ENCODE data around the gene THAP3. TPM values are rescaled to one million over a fixed set of nuclear protein-coding genes. Genes with fewer than 3 reads are reported as not detected.

Gene THAP3
- total and polyA plus RNA-seq, 12 donors, result 11.1 to 65.6 (median 36.0) TPM

GRCh38 chr1:6600410-6601048, 24.1 kb upstream of the THAP3 start:
- 14 to 20% (median 15%) methylated on average over 8 to 10 of the region's 10 CpGs for WGBS, 4 donors
- intact Hi-C loops (cut with DNase I), result no loop called here
- TF ChIP-seq CTCF (IDR thresholded peaks at IDR 0.05) (no peak), POLR2A (IDR thresholded peaks at IDR 0.05) (peak in 1 of 2 donors; percentile 21)
- H3K9me3 ChIP-seq (replicated peaks in 1 of 3), result no peaks in the 10 kb centered on the region
- peaks cover 0 to 40% of the 10 kb centered on the region in 2 donors for H3K36me3 ChIP-seq (replicated peaks in 1 of 2)
- no peaks in the 10 kb centered on the region for H3K27me3 ChIP-seq
- H3K4me1 ChIP-seq (replicated peaks in 1 of 2), result peaks cover 43 to 59% of the 10 kb centered on the region in 2 donors
- H3K4me3 ChIP-seq, result peak overlapping the region in 3 of 4 donors; percentile 14 to 71 (median 58)
- peak overlapping the region; percentile 55 to 99 (median 98) for H3K27ac ChIP-seq
- DNase-seq, result peak in 2 of 7 donors; percentile 35 to 59

GRCh38 chr1:6601049-6601922, 23.4 kb upstream of the THAP3 start:
- DNase-seq, result peak; percentile 90 to 97 (median 96)
- intact Hi-C loops (cut with DNase I), result no loop called here

GRCh38 chr1:6601923-6602668, 22.6 kb upstream of the THAP3 start:
- Histone ChIP-seq H3K27me3 (no peaks in the 10 kb centered on the region), H3K4me1 (replicated peaks in 1 of 2) (peaks cover 38 to 52% of the 10 kb centered on the region in 2 donors), H3K27ac (peak overlapping the region; percentile 55 to 99 (median 98)), H3K9me3 (replicated peaks in 1 of 3) (no peaks in the 10 kb centered on the region), H3K4me3 (peak overlapping the region; percentile 14 to 71 (median 44)), H3K36me3 (replicated peaks in 1 of 2) (peaks cover 0 to 25% of the 10 kb centered on the region in 2 donors)
- WGBS, 4 donors, result 0% methylated on average over 36 to 103 of the region's 103 CpGs; no CpG with 5 or more reads in 1 of the 4 donors
- no peak for TF ChIP-seq POLR2A (IDR thresholded peaks at IDR 0.05)
- peak in 1 of 6 experiments; percentile 4 for TF ChIP-seq CTCF (IDR thresholded peaks at IDR 0.05)
- intact Hi-C loops (cut with DNase I), result no loop called here
- DNase-seq, result peak; percentile 64 to 80 (median 71)

More at GRCh38 chr1:6601049-6601922, 23.4 kb upstream of the THAP3 start:
- Histone ChIP-seq H3K27ac (peak overlapping the region; percentile 55 to 99 (median 98)), H3K4me3 (peak overlapping the region; percentile 14 to 71 (median 44)), H3K4me1 (replicated peaks in 1 of 2) (peaks cover 43 to 59% of the 10 kb centered on the region in 2 donors), H3K36me3 (replicated peaks in 1 of 2) (peaks cover 0 to 33% of the 10 kb centered on the region in 2 donors), H3K9me3 (replicated peaks in 1 of 3) (no peaks in the 10 kb centered on the region), H3K27me3 (no peaks in the 10 kb centered on the region)
- 0 to 1% (median 1%) methylated on average over 11 to 40 of the region's 40 CpGs for WGBS, 4 donors
- peak in 1 of 6 experiments; percentile 6 for TF ChIP-seq CTCF (IDR thresholded peaks at IDR 0.05)
- TF ChIP-seq POLR2A (IDR thresholded peaks at IDR 0.05), result peak in 1 of 2 donors; percentile 95

Data from adrenal gland (tissue), 12 donors.